ENCODE measurements around the gene SDE2.
"Not testable (repeated sequence)": the region's sequence is repeated elsewhere in the genome, so short reads cannot be mapped to it uniquely, and the experiment has no call there.

Gene SDE2

GRCh38 chr1:225941187-225941941 lies 57.8 kb downstream of the SDE2 start, which contains the start of gene LEFTY2:
LEFTY2 (minus strand) TSS chr1:225941220; CDS start chr1:225941140, 80 bp downstream.
- no peak for FAIRE-seq

DNA sequence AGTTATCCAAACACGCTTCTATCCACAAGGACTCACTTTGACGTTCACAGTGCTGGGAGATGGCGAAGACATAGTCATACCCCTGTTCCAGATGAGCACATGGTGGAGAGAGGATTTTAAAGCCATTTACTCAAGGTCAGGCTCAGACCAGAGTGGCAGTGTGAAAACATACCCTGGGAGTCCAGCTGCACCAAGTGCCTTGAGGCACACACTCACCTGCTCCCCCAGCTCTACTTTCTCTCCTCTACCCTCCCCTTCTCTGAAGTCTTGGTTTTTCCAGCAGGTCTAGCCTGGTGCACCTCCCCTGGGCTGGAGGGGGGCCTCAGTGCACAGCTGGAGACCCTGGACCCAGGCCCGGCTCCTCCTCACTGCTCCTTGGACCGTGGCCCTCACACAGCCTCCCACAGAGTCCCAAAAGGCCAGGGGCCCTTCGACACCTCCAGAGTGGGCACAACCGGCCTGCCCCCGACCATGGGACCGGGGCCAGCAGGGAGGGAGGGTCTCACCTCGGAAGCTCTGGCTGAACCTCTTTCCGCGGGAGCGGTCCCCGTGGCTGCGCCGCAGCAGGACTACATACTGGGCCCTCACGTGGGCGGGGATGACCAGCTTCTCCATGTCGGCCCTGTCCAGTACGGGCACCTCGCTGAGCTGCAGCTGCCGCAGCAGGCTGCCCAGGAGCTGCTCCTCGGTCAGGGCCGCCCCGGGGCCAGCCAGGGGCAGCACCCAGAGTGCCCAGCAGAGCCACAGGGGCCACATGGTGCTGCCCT lies 58.6 kb downstream of the SDE2 start:
- FAIRE-seq, result no peak

GRCh38 chr1:225939939-225940310 lies 59.2 kb downstream of the SDE2 start:
- not testable (repeated sequence) for FAIRE-seq

GRCh38 chr1:225939097-225939938 lies 59.8 kb downstream of the SDE2 start:
- not testable (repeated sequence) for FAIRE-seq

- FAIRE-seq, result no peak
Measured at GRCh38 chr1:225937048-225937968, 61.8 kb downstream of the SDE2 start.

GRCh38 chr1:225936523-225936922 lies 62.6 kb downstream of the SDE2 start:
- FAIRE-seq, result no peak

- FAIRE-seq, result not testable (repeated sequence)
Measured at GRCh38 chr1:225936086-225936485, 63.1 kb downstream of the SDE2 start.

DNA sequence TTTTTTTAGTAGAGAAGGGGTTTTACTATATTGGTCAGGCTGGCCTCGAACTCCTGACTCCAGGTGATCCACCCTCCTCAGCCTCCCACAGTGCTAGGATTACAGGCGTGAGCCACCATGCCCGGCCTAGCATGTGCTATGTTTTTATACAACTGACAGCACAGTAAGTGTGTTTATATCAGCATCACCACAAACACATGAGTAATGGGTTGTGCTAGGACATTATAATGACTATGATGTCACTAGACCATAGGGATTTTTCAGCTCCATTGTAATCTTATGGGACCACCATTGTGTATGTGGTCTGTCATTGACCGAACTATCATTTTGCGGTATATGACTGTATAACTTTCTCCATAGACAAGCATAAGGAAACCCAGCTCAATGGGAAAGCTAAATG lies 64.4 kb downstream of the SDE2 start:
- no peak for FAIRE-seq

- no peak for FAIRE-seq
Measured at GRCh38 chr1:225933072-225933471, 66.1 kb downstream of the SDE2 start.
